ENCODE results near the gene MYOM3.
A peak's percentile ranks its signal among the peaks of the same experiment; 100 is the strongest.

MYOM3 gene

DNA sequence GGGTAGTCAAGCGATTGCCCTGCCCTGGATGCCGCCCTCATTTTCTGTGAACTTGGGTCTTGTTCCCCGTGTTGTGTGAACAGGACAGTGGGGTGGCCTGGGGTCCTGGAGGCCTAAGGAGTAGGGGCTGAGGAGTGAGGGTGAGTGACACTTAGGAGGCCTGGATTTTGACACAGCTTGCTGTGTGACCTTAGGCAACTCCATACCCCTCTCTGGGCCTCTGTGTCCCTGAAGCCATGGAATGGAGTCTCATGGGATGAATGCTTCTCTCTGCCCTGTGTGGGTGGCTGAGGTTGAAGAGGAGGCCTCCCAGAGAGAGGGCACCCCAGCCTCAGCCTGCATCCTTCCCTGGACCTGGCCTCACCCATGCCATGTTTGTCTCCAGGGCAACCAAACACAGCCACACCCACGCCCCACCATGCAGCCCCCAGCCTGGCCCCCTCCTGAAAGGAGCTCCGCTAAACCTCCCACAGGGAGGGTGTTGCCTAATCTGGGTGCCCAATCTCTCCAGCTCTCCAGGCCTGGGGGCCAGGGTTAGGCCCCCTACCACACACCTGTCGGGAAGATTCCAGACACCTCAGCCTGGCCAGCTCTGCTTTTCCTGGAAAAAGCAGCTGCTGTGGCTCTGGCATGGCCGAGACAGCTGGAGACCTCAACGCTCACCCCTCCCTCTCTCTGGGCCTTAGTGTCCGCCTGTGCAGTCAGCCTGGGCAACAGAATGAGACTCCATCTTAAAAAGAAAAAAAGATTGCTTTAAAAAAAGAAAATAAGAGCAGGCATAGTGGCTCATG, 9.9 kb downstream of the MYOM3 start:
- Histone ChIP-seq H3K4me2 (ENCODE audit: low read length, poor library complexity, severe bottlenecking) (no peak overlapping the region), H3K4me1 (ENCODE audit: control insufficient read depth, insufficient read depth, low read depth, low read length) (peaks cover 25% of the 10 kb centered on the region), H4K91ac (ENCODE audit: low read length) (no peak overlapping the region), H3K4me3 (ENCODE audit: insufficient read depth in 1 of 2, low read depth in 1 of 2, low read length in 2 of 2) (no peak overlapping the region), H3K36me3 (ENCODE audit: control insufficient read depth in 1 of 2, insufficient read depth in 2 of 2, low read depth in 1 of 2, low read length in 2 of 2) (no peaks in the 10 kb centered on the region), H3K23ac (ENCODE audit: low read length in 2 of 2) (no peak overlapping the region), H2BK12ac (ENCODE audit: low read length in 2 of 2) (no peak overlapping the region), H2AK5ac (ENCODE audit: low read length, severe bottlenecking) (no peak overlapping the region), H4K8ac (ENCODE audit: low read length) (no peak overlapping the region), H2BK15ac (ENCODE audit: low read depth, poor library complexity, severe bottlenecking) (no peak overlapping the region), H3K27ac (ENCODE audit: low read length, poor library complexity, severe bottlenecking) (no peak overlapping the region), H3K14ac (ENCODE audit: low read length in 2 of 2) (no peak overlapping the region), H3K79me1 (replicated peaks; ENCODE audit: low read length, poor library complexity, severe bottlenecking) (no peaks in the 10 kb centered on the region), H3K9ac (ENCODE audit: low read length) (no peak overlapping the region), H2AFZ (ENCODE audit: low read depth, low read length) (no peak overlapping the region), H3K27me3 (ENCODE audit: control insufficient read depth in 1 of 2, insufficient read depth in 1 of 2, low read length in 2 of 2) (peaks cover 2 to 18% of the 10 kb centered on the region in 2 experiments), H2BK5ac (ENCODE audit: low read depth, low read length, poor library complexity, severe bottlenecking) (no peak overlapping the region), H3K9me3 (ENCODE audit: control insufficient read depth, low read length) (no peaks in the 10 kb centered on the region), H2BK120ac (ENCODE audit: low read depth, low read length) (no peak overlapping the region), H3K4ac (ENCODE audit: low read depth in 1 of 2, low read length in 2 of 2) (no peak overlapping the region), H3K18ac (ENCODE audit: low read depth in 1 of 2, low read length in 2 of 2) (no peak overlapping the region)
- no peak for DNase-seq
- 79% methylated on average over 8 of the region's 9 CpGs for WGBS

GRCh38 chr1:24100945-24101737, 10.8 kb downstream of the MYOM3 start:
- Histone ChIP-seq H3K4me2 (ENCODE audit: low read length, poor library complexity, severe bottlenecking) (no peak overlapping the region), H3K4ac (ENCODE audit: low read depth in 1 of 2, low read length in 2 of 2) (no peak overlapping the region), H2BK12ac (ENCODE audit: low read length in 2 of 2) (no peak overlapping the region), H3K36me3 (ENCODE audit: control insufficient read depth in 1 of 2, insufficient read depth in 2 of 2, low read depth in 1 of 2, low read length in 2 of 2) (no peaks in the 10 kb centered on the region), H3K27ac (ENCODE audit: low read length, poor library complexity, severe bottlenecking) (no peak overlapping the region), H4K8ac (ENCODE audit: low read length) (no peak overlapping the region), H3K18ac (ENCODE audit: low read depth in 1 of 2, low read length in 2 of 2) (no peak overlapping the region), H3K9ac (ENCODE audit: low read length) (no peak overlapping the region), H3K4me3 (ENCODE audit: insufficient read depth in 1 of 2, low read depth in 1 of 2, low read length in 2 of 2) (no peak overlapping the region), H2AFZ (ENCODE audit: low read depth, low read length) (no peak overlapping the region), H2BK120ac (ENCODE audit: low read depth, low read length) (no peak overlapping the region), H3K27me3 (ENCODE audit: control insufficient read depth in 1 of 2, insufficient read depth in 1 of 2, low read length in 2 of 2) (peaks cover 10 to 27% of the 10 kb centered on the region in 2 experiments), H2BK5ac (ENCODE audit: low read depth, low read length, poor library complexity, severe bottlenecking) (no peak overlapping the region), H3K14ac (ENCODE audit: low read length in 2 of 2) (no peak overlapping the region), H3K9me3 (ENCODE audit: control insufficient read depth, low read length) (no peaks in the 10 kb centered on the region), H2BK15ac (ENCODE audit: low read depth, poor library complexity, severe bottlenecking) (no peak overlapping the region), H3K23ac (ENCODE audit: low read length in 2 of 2) (no peak overlapping the region), H3K4me1 (ENCODE audit: control insufficient read depth, insufficient read depth, low read depth, low read length) (peaks cover 23% of the 10 kb centered on the region), H4K91ac (ENCODE audit: low read length) (no peak overlapping the region), H3K79me1 (replicated peaks; ENCODE audit: low read length, poor library complexity, severe bottlenecking) (no peaks in the 10 kb centered on the region), H2AK5ac (ENCODE audit: low read length, severe bottlenecking) (no peak overlapping the region)
- DNase-seq, result no peak
- 88% methylated on average over 12 of the region's 13 CpGs for WGBS

- H3K9ac ChIP-seq (ENCODE audit: low read length), result no peak overlapping the region
- no peak overlapping the region for H2AFZ ChIP-seq (ENCODE audit: low read depth, low read length)
- H2BK15ac ChIP-seq (ENCODE audit: low read depth, poor library complexity, severe bottlenecking), result no peak overlapping the region
- H2BK120ac ChIP-seq (ENCODE audit: low read depth, low read length), result no peak overlapping the region
- peaks cover 20% of the 10 kb centered on the region for H3K4me1 ChIP-seq (ENCODE audit: control insufficient read depth, insufficient read depth, low read depth, low read length)
- H3K14ac ChIP-seq (ENCODE audit: low read length in 2 of 2), result peak overlapping the region in 1 of 2 experiments; percentile 47
- no peak overlapping the region for H3K18ac ChIP-seq (ENCODE audit: low read depth in 1 of 2, low read length in 2 of 2)
- no peak overlapping the region for H3K23ac ChIP-seq (ENCODE audit: low read length in 2 of 2)
- no peak overlapping the region for H2BK12ac ChIP-seq (ENCODE audit: low read length in 2 of 2)
- no peak overlapping the region for H4K91ac ChIP-seq (ENCODE audit: low read length)
- no peak overlapping the region for H2BK5ac ChIP-seq (ENCODE audit: low read depth, low read length, poor library complexity, severe bottlenecking)
- peak overlapping the region; percentile 17 for H2AK5ac ChIP-seq (ENCODE audit: low read length, severe bottlenecking)
- no peaks in the 10 kb centered on the region for H3K79me1 ChIP-seq (replicated peaks; ENCODE audit: low read length, poor library complexity, severe bottlenecking)
- H3K9me3 ChIP-seq (ENCODE audit: control insufficient read depth, low read length), result no peaks in the 10 kb centered on the region
- no peak overlapping the region for H3K4me2 ChIP-seq (ENCODE audit: low read length, poor library complexity, severe bottlenecking)
- no peak overlapping the region for H4K8ac ChIP-seq (ENCODE audit: low read length)
- no peak overlapping the region for H3K27ac ChIP-seq (ENCODE audit: low read length, poor library complexity, severe bottlenecking)
- H3K36me3 ChIP-seq (ENCODE audit: control insufficient read depth in 1 of 2, insufficient read depth in 2 of 2, low read depth in 1 of 2, low read length in 2 of 2), result no peaks in the 10 kb centered on the region
- H3K27me3 ChIP-seq (ENCODE audit: control insufficient read depth in 1 of 2, insufficient read depth in 1 of 2, low read length in 2 of 2), result peaks cover 27 to 45% of the 10 kb centered on the region in 2 experiments
- 88% methylated on average over 11 of the region's 12 CpGs for WGBS
- DNase-seq, result no peak
- H3K4me3 ChIP-seq (ENCODE audit: insufficient read depth in 1 of 2, low read depth in 1 of 2, low read length in 2 of 2), result no peak overlapping the region
- H3K4ac ChIP-seq (ENCODE audit: low read depth in 1 of 2, low read length in 2 of 2), result no peak overlapping the region
Measured at GRCh38 chr1:24098943-24099638, 12.8 kb downstream of the MYOM3 start.

DNA sequence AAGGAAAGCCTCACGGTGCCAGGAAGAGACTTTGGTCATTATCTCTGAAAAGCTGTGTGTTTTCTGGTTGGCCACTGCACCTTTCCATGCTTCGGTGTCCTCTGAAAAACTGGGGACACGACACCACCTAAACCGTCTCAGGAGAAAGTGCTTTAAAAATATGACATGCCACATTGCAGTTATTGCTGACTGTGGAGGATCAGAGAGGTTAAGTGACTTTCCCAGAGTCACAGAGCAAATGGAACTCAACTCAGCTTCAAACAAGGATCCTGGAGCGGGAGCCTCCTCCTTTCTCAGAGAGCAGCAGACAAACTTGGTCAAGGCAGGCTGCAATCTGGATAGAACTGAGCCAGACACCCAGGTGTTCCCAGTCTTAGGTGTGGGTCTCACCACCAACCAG, 13.8 kb downstream of the MYOM3 start:
- Histone ChIP-seq H3K4me1 (ENCODE audit: control insufficient read depth, insufficient read depth, low read depth, low read length) (peaks cover 19% of the 10 kb centered on the region), H2BK12ac (ENCODE audit: low read length in 2 of 2) (no peak overlapping the region), H2BK15ac (ENCODE audit: low read depth, poor library complexity, severe bottlenecking) (no peak overlapping the region), H3K79me1 (replicated peaks; ENCODE audit: low read length, poor library complexity, severe bottlenecking) (no peaks in the 10 kb centered on the region), H4K8ac (ENCODE audit: low read length) (no peak overlapping the region), H3K27me3 (ENCODE audit: control insufficient read depth in 1 of 2, insufficient read depth in 1 of 2, low read length in 2 of 2) (peaks cover 27 to 45% of the 10 kb centered on the region in 2 experiments), H2BK120ac (ENCODE audit: low read depth, low read length) (no peak overlapping the region), H3K4me2 (ENCODE audit: low read length, poor library complexity, severe bottlenecking) (no peak overlapping the region), H3K4me3 (ENCODE audit: insufficient read depth in 1 of 2, low read depth in 1 of 2, low read length in 2 of 2) (no peak overlapping the region), H3K23ac (ENCODE audit: low read length in 2 of 2) (no peak overlapping the region), H3K9me3 (ENCODE audit: control insufficient read depth, low read length) (no peaks in the 10 kb centered on the region), H2BK5ac (ENCODE audit: low read depth, low read length, poor library complexity, severe bottlenecking) (no peak overlapping the region), H3K14ac (ENCODE audit: low read length in 2 of 2) (no peak overlapping the region), H3K4ac (ENCODE audit: low read depth in 1 of 2, low read length in 2 of 2) (no peak overlapping the region), H4K91ac (ENCODE audit: low read length) (no peak overlapping the region), H3K18ac (ENCODE audit: low read depth in 1 of 2, low read length in 2 of 2) (no peak overlapping the region), H3K27ac (ENCODE audit: low read length, poor library complexity, severe bottlenecking) (no peak overlapping the region), H3K36me3 (ENCODE audit: control insufficient read depth in 1 of 2, insufficient read depth in 2 of 2, low read depth in 1 of 2, low read length in 2 of 2) (no peaks in the 10 kb centered on the region), H3K9ac (ENCODE audit: low read length) (no peak overlapping the region), H2AK5ac (ENCODE audit: low read length, severe bottlenecking) (no peak overlapping the region), H2AFZ (ENCODE audit: low read depth, low read length) (no peak overlapping the region)
- 88% methylated on average over 5 of the region's 5 CpGs for WGBS
- DNase-seq, result no peak
